K562 (cell line): ENCODE data around the gene HOXB6. TPM values are rescaled to one million over a fixed set of nuclear protein-coding genes. Genes with fewer than 3 reads are reported as not detected.

ENCODE experiments used
- ATAC-seq: fragments of 200-7000 bp; cut with Tn5 transposase; 3 replicates; pipeline ENCODE4 v1.9.1; 2020; ENCODE audit warnings: moderate library complexity
- BruUV-seq: library from RNA; stranded (reverse); fragments of 400-500 nt; replicated peaks from 2 replicates; lab custom pipeline; 2021; lab: Mats Ljungman, UMichigan
- CTCF ChIA-PET: fragments of 300-600 bp; formaldehyde crosslinking; extraction: SDS; loops from one replicate; lab custom pipeline; 2021; ENCODE audit warnings: low intra/inter-chr PET ratio; lab: Yijun Ruan, JAX
- POLR2A ChIA-PET: fragments of 300-600, 350-650 bp; sonication (Branson Sonifier 250); formaldehyde crosslinking; extraction: SDS; loops from one replicate; lab custom pipeline; 2021; ENCODE audit warnings: antibody characterized with exemption, inconsistent platforms; lab: Yijun Ruan, JAX
- DNase-seq, 4 experiments: peaks; one replicate each; pipeline versions ENCODE4 v3.0.0 to v3.0.0-alpha.2; 2011 to 2018; ENCODE audit warnings: low spot score in 3 of 4, mixed read lengths in 3 of 4; ENCODE audit errors: extremely low read depth in 1 of 4
- FAIRE-seq: peaks from 2 replicates; lab custom pipeline; 2011; peaks lifted over from hg19 to GRCh38; lab: Jason Lieb, UNC
- H2AFZ ChIP-seq: 2 replicates; pipeline ENCODE4 v1.6.0; 2011; ENCODE audit warnings: low read depth, low read length, control low read depth, inconsistent platforms
- H3K27ac ChIP-seq: fragments of 200-600 bp; 3 replicates; pipeline ENCODE4 v1.8.0; 2011; ENCODE audit warnings: low read depth, mild to moderate bottlenecking, control low read depth, inconsistent platforms, low read length, moderate library complexity, mixed read lengths; ENCODE audit errors: extremely low read depth
- H3K27me3 ChIP-seq, 2 experiments: fragments of 300-600 bp in 1 of 2; 2 replicates in 1 of 2; 3 replicates in 1 of 2; pipeline versions ENCODE4 v1.6.0 to v1.8.0; 2011; ENCODE audit warnings: inconsistent platforms in 2 of 2, low read length in 2 of 2, mild to moderate bottlenecking in 1 of 2, mixed read lengths in 1 of 2, moderate library complexity in 1 of 2; ENCODE audit not compliant: control insufficient read depth in 2 of 2, insufficient read depth in 2 of 2
- H3K36me3 ChIP-seq: fragments of 300-600 bp; 3 replicates; pipeline ENCODE4 v1.8.0; 2011; ENCODE audit warnings: mild to moderate bottlenecking, low read length, inconsistent platforms; ENCODE audit not compliant: control insufficient read depth, insufficient read depth
- H3K4me1 ChIP-seq, 2 experiments: fragments of 200-600 bp in 1 of 2; replicated peaks in 1 of 2; 2 replicates in 1 of 2; 3 replicates in 1 of 2; pipeline versions ENCODE4 v1.5.1 to v1.8.0; 2011; ENCODE audit warnings: inconsistent platforms in 2 of 2, low read length in 2 of 2, mild to moderate bottlenecking in 1 of 2, mixed read lengths in 1 of 2, moderate library complexity in 1 of 2; ENCODE audit not compliant: control insufficient read depth in 2 of 2, insufficient read depth in 2 of 2
- H3K4me2 ChIP-seq: 2 replicates; pipeline ENCODE4 v1.6.1; 2011; ENCODE audit warnings: low read length, control low read depth, inconsistent platforms, mixed read lengths; ENCODE audit not compliant: insufficient read depth
- H3K4me3 ChIP-seq: fragments of 200-600 bp; sonication (generic), shearing (Covaris generic); 2 replicates; pipeline ENCODE4 v1.5.1; 2016; ENCODE audit warnings: control low read depth, inconsistent platforms
- H3K79me2 ChIP-seq: fragments of 200-600 bp; 3 replicates; pipeline ENCODE4 v1.8.0; 2011; ENCODE audit warnings: low read length, inconsistent platforms; ENCODE audit not compliant: control insufficient read depth, insufficient read depth
- H3K9ac ChIP-seq, 2 experiments: 2 replicates each; pipeline versions ENCODE4 v1.6.0 to v1.6.1; 2011; ENCODE audit warnings: low read depth in 2 of 2, low read length in 2 of 2, control low read depth in 1 of 2, inconsistent platforms in 1 of 2, mild to moderate bottlenecking in 1 of 2, mixed read lengths in 1 of 2; ENCODE audit not compliant: insufficient read depth in 1 of 2
- H3K9me1 ChIP-seq: one replicate; pipeline ENCODE4 v1.6.0; 2011; ENCODE audit warnings: inconsistent platforms, mild to moderate bottlenecking, low read length, moderate library complexity; ENCODE audit not compliant: control insufficient read depth, insufficient read depth
- H3K9me3 ChIP-seq: replicated peaks from 2 replicates; pipeline ENCODE4 v1.5.1; 2011; ENCODE audit warnings: low read depth, low read length, inconsistent platforms; ENCODE audit not compliant: control insufficient read depth, insufficient read depth
- H4K20me1 ChIP-seq: replicated peaks from 2 replicates; pipeline ENCODE4 v1.6.1; 2011; ENCODE audit warnings: low read length, inconsistent platforms, mixed read lengths; ENCODE audit not compliant: control insufficient read depth, insufficient read depth
- CXXC5 ChIP-seq: fragments of 250-450 bp; sonication (Bioruptor Pico); IDR thresholded peaks from 2 replicates; pipeline ENCODE4 v1.8.0; 2022; ENCODE audit warnings: inconsistent platforms, mild to moderate bottlenecking, moderate library complexity
- ELF4 ChIP-seq: fragments of 450-650 bp; formaldehyde crosslinking; IDR thresholded peaks from 2 replicates; pipeline ENCODE4 v1.4.0; 2022; ENCODE audit warnings: missing genetic modification characterization
- FOXK2 ChIP-seq, 2 experiments: fragments of 450-650 bp; IDR thresholded peaks in 1 of 2; conservative IDR thresholded peaks in 1 of 2; 2 replicates each; pipeline ENCODE4 v1.6.1; 2016; ENCODE audit warnings: low read depth in 2 of 2, mild to moderate bottlenecking in 1 of 2
- KLF1 ChIP-seq: fragments of 450-650 bp; IDR thresholded peaks from 2 replicates; pipeline ENCODE4 v1.6.1; 2016; ENCODE audit warnings: missing genetic modification characterization, missing compliant biosample characterization
- KLF6 ChIP-seq: fragments of 250-450 bp; sonication (Bioruptor Pico); IDR thresholded peaks from 2 replicates; pipeline ENCODE4 v1.4.0; 2020; ENCODE audit warnings: mild to moderate bottlenecking, moderate library complexity, borderline replicate concordance
- MYC ChIP-seq, 2 experiments: fragments of 250-450 bp in 1 of 2; sonication (Bioruptor Pico) in 1 of 2; IDR thresholded peaks; 2 replicates each; pipeline versions ENCODE4 v1.5.1 to v1.6.1; 2012 to 2021; ENCODE audit warnings: low read depth in 2 of 2, borderline replicate concordance in 1 of 2, improper control_type of control experiment in 1 of 2, low read length in 1 of 2, mild to moderate bottlenecking in 1 of 2, moderate library complexity in 1 of 2
- NCOA1 ChIP-seq: fragments of 450-650 bp; IDR thresholded peaks from 2 replicates; pipeline ENCODE4 v1.6.1; 2016; ENCODE audit warnings: low read depth
- PRMT5 ChIP-seq: sonication (generic); formaldehyde crosslinking; IDR thresholded peaks from 2 replicates; pipeline ENCODE4 v1.5.0; 2020; ENCODE audit warnings: missing genetic modification reagents
- ZNF707 ChIP-seq: fragments of 250-450 bp; sonication (Bioruptor Pico); conservative IDR thresholded peaks from 2 replicates; pipeline ENCODE4 v1.8.0; 2022; ENCODE audit warnings: inconsistent platforms, mild to moderate bottlenecking, moderate library complexity
- WGBS: fragments of 100-300 bp; shearing (Covaris generic); methylation state at CpG from one replicate; pipeline ENCODE4 v1.1.6; 2016; ENCODE audit warnings: low coverage, mixed read lengths; ENCODE audit not compliant: insufficient coverage; ENCODE audit errors: missing lambda C conversion rate; 5-methylcytosine and 5-hydroxymethylcytosine counted together
- in situ Hi-C: fragments of 300-500 bp; cut with MboI; formaldehyde crosslinking; loops from 4 replicates; pipeline ENCODE4 v1.15.0; 2018; ENCODE audit warnings: inconsistent platforms, mixed read lengths
- intact Hi-C: fragments of 100-400 bp; cut with micrococcal nuclease; formaldehyde crosslinking; loops from 2 replicates; pipeline ENCODE4 v1.14.2; 2022
- polyA plus RNA-seq, 8 experiments: library from polyadenylated mRNA; depleted of rRNA in 4 of 8; stranded (reverse) in 5 of 8; unstranded in 3 of 8; fragments of >200 nt; fragmentation: Nextera tagmentation in 2 of 8; fragmentation: Illumina TruSeq in 1 of 8; extraction: Ambion mirVana in 2 of 8; extraction: Trizol in 1 of 8; gene quantifications; 2 replicates each; pipeline versions ENCODE4 v1.2.1 to v1.2.3, GENCODE V29; 2011 to 2014; ENCODE audit warnings: inconsistent platforms in 1 of 8, missing spikeins in 1 of 8
- total RNA-seq, 7 experiments: library from RNA; depleted of rRNA in 6 of 7; stranded (reverse); fragments of >200 nt in 6 of 7; fragmentation: Illumina TruSeq in 2 of 7; extraction: Trizol in 2 of 7; gene quantifications; 2 replicates each; pipeline versions ENCODE4 v1.2.1 to v1.2.3, GENCODE V29; 2011 to 2021; ENCODE audit warnings: low replicate concordance in 1 of 7
- TF ChIP-seq, protein P1 (sequence below): fragments of 450-650 bp; IDR thresholded peaks from 2 replicates; pipeline ENCODE4 v1.6.1; 2017; ENCODE audit warnings: antibody characterized with exemption
- TF ChIP-seq, protein P2 (sequence below): sonication (generic); formaldehyde crosslinking; IDR thresholded peaks from 2 replicates; pipeline ENCODE4 v1.9.0; 2022; ENCODE audit warnings: mild to moderate bottlenecking, missing genetic modification reagents

HOXB6 gene
- total and polyA plus RNA-seq, 9 of the 15 experiments (the other 6 are each of a cell fraction or from before 2014, with no cell fraction given), result 1.2 to 14.8 (median 4.9) TPM

- H3K4me3 ChIP-seq, result no peak overlapping the region
- no peak for DNase-seq
- no peaks in the 10 kb centered on the region for H4K20me1 ChIP-seq
- H3K27ac ChIP-seq, result no peak overlapping the region
- H3K9me1 ChIP-seq, result no peaks in the 10 kb centered on the region
- no peak overlapping the region for H3K4me2 ChIP-seq
- POLR2A ChIA-PET, result interaction anchor here (0.8 to 2.0 kb wide), 10 partner anchors 9 to 252 kb away, joined by 3 to 10 read pairs (median 4); partner anchors contain the start of gene HOXB6
- no peak overlapping the region for H2AFZ ChIP-seq
- TF ChIP-seq PRMT5 (CRISPR knock-in tag), result no peak
- TF ChIP-seq ELF4 (CRISPR knock-in tag), result no peak
- TF ChIP-seq ZNF707 (CRISPR knock-in tag), result no peak
- intact Hi-C loops (no loop called here), in situ Hi-C loops (no loop called here)
- BruUV-seq, result no TSS peak
- H3K79me2 ChIP-seq, result peaks cover 12% of the 10 kb centered on the region; the same call in 2 of the 3 replicates
- no peaks in the 10 kb centered on the region for H3K36me3 ChIP-seq
- no peaks in the 10 kb centered on the region for H3K27me3 ChIP-seq
- H3K9me3 ChIP-seq, result no peaks in the 10 kb centered on the region
- CTCF ChIA-PET, result interaction anchor here (0.6 kb wide), 1 partner anchor 451 kb away, joined by 4 read pairs; no protein-coding TSS in a partner anchor
- 23% methylated on average over 2 of the region's 2 CpGs for WGBS
- no peak for FAIRE-seq
- no peak for ATAC-seq
- H3K9ac ChIP-seq, result no peak overlapping the region
- peaks cover 16 to 29% of the 10 kb centered on the region in 2 experiments for H3K4me1 ChIP-seq
Observed at GRCh38 chr17:48588528-48588927, 16.3 kb downstream of the HOXB6 start.

DNA sequence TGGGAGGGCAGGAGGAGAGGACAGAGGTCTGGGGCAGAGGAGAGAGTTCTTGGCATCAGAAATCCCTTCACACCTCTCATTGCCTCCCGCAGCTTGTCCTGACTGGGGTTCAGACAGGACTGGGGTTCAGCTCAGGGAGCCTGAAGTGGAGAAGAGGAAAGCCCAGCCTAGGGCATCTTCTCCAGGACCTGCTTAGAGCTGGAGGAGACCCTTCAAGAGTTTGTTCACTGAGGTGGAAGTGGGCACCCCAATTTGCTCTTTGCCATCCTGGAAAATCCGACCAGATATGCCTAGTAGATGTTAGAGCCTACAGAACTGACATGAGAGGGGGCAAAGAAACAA, 16.7 kb downstream of the HOXB6 start:
- H3K4me3 ChIP-seq, result no peak overlapping the region
- H3K9ac ChIP-seq, result no peak overlapping the region
- FAIRE-seq (no peak), DNase-seq (no peak), ATAC-seq (no peak)
- no peaks in the 10 kb centered on the region for H3K9me1 ChIP-seq
- H2AFZ ChIP-seq, result no peak overlapping the region
- peaks cover 16% of the 10 kb centered on the region for H3K79me2 ChIP-seq
- H3K4me1 ChIP-seq, result peaks cover 21 to 25% of the 10 kb centered on the region in 2 experiments
- BruUV-seq, result no TSS peak
- H4K20me1 ChIP-seq, result no peaks in the 10 kb centered on the region
- intact Hi-C loops, result no loop called here
- H3K9me3 ChIP-seq, result no peaks in the 10 kb centered on the region
- no peaks in the 10 kb centered on the region for H3K27me3 ChIP-seq
- ChIA-PET CTCF (no interaction called here), POLR2A (interaction anchor here (0.5 to 2.0 kb wide), 10 partner anchors 8 to 236 kb away, joined by 3 to 6 read pairs (median 3); partner anchors contain the start of gene HOXB6)
- no peak for TF ChIP-seq MYC (IDR thresholded peaks at IDR 0.05; ENCODE audit: low read depth, low read length)
- 0 out of 2 replicates have a peak, but pooled peaks have one; percentile 17 for TF ChIP-seq MYC (CRISPR knock-in tag; IDR thresholded peaks at IDR 0.05; ENCODE audit: borderline replicate concordance, low read depth)
- no peak for TF ChIP-seq KLF6 (CRISPR knock-in tag)
- TF ChIP-seq CXXC5 (CRISPR knock-in tag), result no peak
- no peak for TF ChIP-seq NCOA1
- TF ChIP-seq, protein P1, sequence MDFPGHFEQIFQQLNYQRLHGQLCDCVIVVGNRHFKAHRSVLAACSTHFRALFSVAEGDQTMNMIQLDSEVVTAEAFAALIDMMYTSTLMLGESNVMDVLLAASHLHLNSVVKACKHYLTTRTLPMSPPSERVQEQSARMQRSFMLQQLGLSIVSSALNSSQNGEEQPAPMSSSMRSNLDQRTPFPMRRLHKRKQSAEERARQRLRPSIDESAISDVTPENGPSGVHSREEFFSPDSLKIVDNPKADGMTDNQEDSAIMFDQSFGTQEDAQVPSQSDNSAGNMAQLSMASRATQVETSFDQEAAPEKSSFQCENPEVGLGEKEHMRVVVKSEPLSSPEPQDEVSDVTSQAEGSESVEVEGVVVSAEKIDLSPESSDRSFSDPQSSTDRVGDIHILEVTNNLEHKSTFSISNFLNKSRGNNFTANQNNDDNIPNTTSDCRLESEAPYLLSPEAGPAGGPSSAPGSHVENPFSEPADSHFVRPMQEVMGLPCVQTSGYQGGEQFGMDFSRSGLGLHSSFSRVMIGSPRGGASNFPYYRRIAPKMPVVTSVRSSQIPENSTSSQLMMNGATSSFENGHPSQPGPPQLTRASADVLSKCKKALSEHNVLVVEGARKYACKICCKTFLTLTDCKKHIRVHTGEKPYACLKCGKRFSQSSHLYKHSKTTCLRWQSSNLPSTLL, result no peak
- TF ChIP-seq FOXK2 (conservative IDR thresholded peaks at IDR 0.05 in 1 of 2, IDR thresholded peaks at IDR 0.05 in 1 of 2; ENCODE audit: low read depth in 2 of 2), result no peak
- no peak for TF ChIP-seq KLF1 (tag)
- TF ChIP-seq, protein P2, sequence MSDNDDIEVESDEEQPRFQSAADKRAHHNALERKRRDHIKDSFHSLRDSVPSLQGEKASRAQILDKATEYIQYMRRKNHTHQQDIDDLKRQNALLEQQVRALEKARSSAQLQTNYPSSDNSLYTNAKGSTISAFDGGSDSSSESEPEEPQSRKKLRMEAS (CRISPR knock-in tag), result no peak
- in situ Hi-C loops, result no loop called here
- WGBS, result 48% methylated on average over 2 of the region's 2 CpGs
- no peak overlapping the region for H3K27ac ChIP-seq
- no peaks in the 10 kb centered on the region for H3K36me3 ChIP-seq
- no peak overlapping the region for H3K4me2 ChIP-seq
